HCT116 (cell line): Measurements from ENCODE around the gene CDH13. TPM values are rescaled to one million over a fixed set of nuclear protein-coding genes. Genes with fewer than 3 reads are reported as not detected.

Experiments
- ATAC-seq: fragments of 200-7000 bp; cut with Tn5 transposase; 2 replicates; pipeline ENCODE4 v1.9.1; 2020; ENCODE audit warnings: mild to moderate bottlenecking, moderate library complexity
- BruUV-seq: library from RNA; stranded (reverse); fragments of 400-500 nt; replicated peaks from 2 replicates; lab custom pipeline; 2021; lab: Mats Ljungman, UMichigan
- CTCF ChIA-PET: fragments of 300-600 bp; sonication (Branson Sonifier 250); formaldehyde crosslinking; loops from one replicate; lab custom pipeline; 2021; ENCODE audit warnings: antibody characterized with exemption; lab: Charles Lee
- POLR2A ChIA-PET: fragments of 300-600, 350-600 bp; sonication (Branson Sonifier 250); formaldehyde crosslinking; loops from one replicate; lab custom pipeline; 2021; ENCODE audit warnings: antibody characterized with exemption; lab: Charles Lee
- RAD21 ChIA-PET, 2 experiments: fragments of 300-600 bp; sonication (Branson Sonifier 250); formaldehyde crosslinking; loops; one replicate each; lab custom pipeline; 2023; ENCODE audit warnings: low total read pairs in 2 of 2; ENCODE audit not compliant: uncharacterized antibody in 2 of 2, unreplicated experiment in 2 of 2, low non-redundant PET in 1 of 2; lab: Charles Lee
- DNase-seq: peaks from one replicate; pipeline ENCODE4 v3.0.0-alpha.2; 2010; ENCODE audit warnings: low read depth, low spot score
- H2AFZ ChIP-seq: fragments of 200-600 bp; shearing (Covaris generic), sonication (generic); 2 replicates; pipeline ENCODE4 v1.6.1; 2017; ENCODE audit warnings: low read depth, mixed run types, mixed read lengths, antibody characterized with exemption, low read length; ENCODE audit not compliant: poor library complexity, severe bottlenecking
- H3K27ac ChIP-seq: 2 replicates; pipeline ENCODE4 v1.5.1; 2012; ENCODE audit warnings: low read depth, low read length
- H3K27me3 ChIP-seq: fragments of 200-600 bp; sonication (generic); 2 replicates; pipeline ENCODE4 v1.6.1; 2016; ENCODE audit warnings: mixed run types, low read length, mixed read lengths; ENCODE audit not compliant: insufficient read depth
- H3K36me3 ChIP-seq, 2 experiments: fragments of 200-500 bp in 1 of 2; fragments of 200-600 bp in 1 of 2; sonication (Bioruptor generic) in 1 of 2; sonication (generic) in 1 of 2; 2 replicates each; pipeline versions ENCODE4 v1.5.1 to v1.6.1; 2014 to 2016; ENCODE audit warnings: low read length in 2 of 2, inconsistent platforms in 1 of 2, mixed read lengths in 1 of 2, mixed run types in 1 of 2; ENCODE audit not compliant: insufficient read depth in 2 of 2, control insufficient read depth in 1 of 2
- H3K4me1 ChIP-seq, 2 experiments: fragments of 200-600 bp in 1 of 2; sonication (generic) in 1 of 2; 2 replicates each; pipeline versions ENCODE4 v1.5.1 to v1.6.1; 2012 to 2017; ENCODE audit warnings: low read length in 2 of 2, inconsistent platforms in 1 of 2, mild to moderate bottlenecking in 1 of 2, mixed read lengths in 1 of 2, mixed run types in 1 of 2, moderate library complexity in 1 of 2; ENCODE audit not compliant: insufficient read depth in 2 of 2, control insufficient read depth in 1 of 2
- H3K4me2 ChIP-seq: fragments of 200-600 bp; sonication (generic); 2 replicates; pipeline ENCODE4 v1.6.1; 2017; ENCODE audit warnings: mixed run types, low read length, mixed read lengths
- H3K4me3 ChIP-seq, 2 experiments: fragments of 200-600 bp in 1 of 2; sonication (generic) in 1 of 2; replicated peaks in 1 of 2; 2 replicates each; pipeline ENCODE4 v1.5.1; 2011 to 2016; ENCODE audit warnings: low read length in 2 of 2, control low read depth in 1 of 2, low read depth in 1 of 2, mild to moderate bottlenecking in 1 of 2, mixed read lengths in 1 of 2, mixed run types in 1 of 2
- H3K79me2 ChIP-seq: fragments of 200-600 bp; sonication (generic); 2 replicates; pipeline ENCODE4 v1.6.1; 2017; ENCODE audit warnings: mild to moderate bottlenecking, mixed run types, low read length, moderate library complexity, mixed read lengths; ENCODE audit not compliant: insufficient read depth
- H3K9ac ChIP-seq: fragments of 200-600 bp; sonication (generic); 2 replicates; pipeline ENCODE4 v1.6.1; 2016; ENCODE audit warnings: low read length, mixed read lengths
- H3K9me2 ChIP-seq: fragments of 200-600 bp; sonication (generic), shearing (Covaris generic); 2 replicates; pipeline ENCODE4 v1.6.1; 2017; ENCODE audit warnings: mixed run types, mild to moderate bottlenecking, moderate library complexity; ENCODE audit not compliant: insufficient read depth
- H3K9me3 ChIP-seq, 2 experiments: fragments of 200-500 bp in 1 of 2; fragments of 200-600 bp in 1 of 2; sonication (Bioruptor generic) in 1 of 2; sonication (generic) in 1 of 2; 2 replicates each; pipeline ENCODE4 v1.6.1; 2014 to 2017; ENCODE audit warnings: low read length in 2 of 2, mixed read lengths in 2 of 2, inconsistent platforms in 1 of 2, low read depth in 1 of 2, mild to moderate bottlenecking in 1 of 2, mixed run types in 1 of 2, moderate library complexity in 1 of 2; ENCODE audit not compliant: control insufficient read depth in 1 of 2, insufficient read depth in 1 of 2
- H4K20me1 ChIP-seq: fragments of 200-600 bp; sonication (generic), shearing (Covaris generic); 2 replicates; pipeline ENCODE4 v1.6.1; 2017; ENCODE audit warnings: mixed run types, mild to moderate bottlenecking, moderate library complexity; ENCODE audit not compliant: insufficient read depth
- CEBPB ChIP-seq: IDR thresholded peaks from 2 replicates; pipeline ENCODE4 v1.6.1; 2012; ENCODE audit warnings: low read depth
- EGR1 ChIP-seq: IDR thresholded peaks from 2 replicates; pipeline ENCODE4 v1.6.1; 2012; ENCODE audit warnings: low read depth
- EZH2 ChIP-seq: fragments of 200-600 bp; sonication (generic); IDR thresholded peaks from 2 replicates; pipeline ENCODE4 v1.6.1; 2017; ENCODE audit warnings: antibody characterized with exemption, mixed run types
- EZH2phosphoT487 ChIP-seq: fragments of 200-600 bp; IDR thresholded peaks from 2 replicates; pipeline ENCODE4 v1.6.1; 2018; ENCODE audit warnings: antibody characterized with exemption, borderline replicate concordance
- FOSL1 ChIP-seq: IDR thresholded peaks from 2 replicates; pipeline ENCODE4 v1.6.1; 2012; ENCODE audit warnings: low read depth
- JUND ChIP-seq: IDR thresholded peaks from 2 replicates; pipeline ENCODE4 v1.6.1; 2012
- POLR2AphosphoS5 ChIP-seq: IDR thresholded peaks from 2 replicates; pipeline ENCODE4 v1.6.1; 2011; ENCODE audit warnings: mild to moderate bottlenecking, low read depth, low read length, moderate library complexity
- RAD21 ChIP-seq: IDR thresholded peaks from 2 replicates; pipeline ENCODE4 v1.6.1; 2012; ENCODE audit warnings: low read depth, mild to moderate bottlenecking
- SP1 ChIP-seq: IDR thresholded peaks from 2 replicates; pipeline ENCODE4 v1.6.1; 2012; ENCODE audit warnings: low read depth
- TCF7L2 ChIP-seq: IDR thresholded peaks from 2 replicates; pipeline ENCODE4 v1.7.0; 2011; ENCODE audit warnings: borderline replicate concordance, inconsistent platforms; ENCODE audit not compliant: insufficient read depth, insufficient read length; ENCODE audit errors: extremely low read depth
- intact Hi-C: fragments of 100-400 bp; cut with micrococcal nuclease; formaldehyde crosslinking; loops from 2 replicates; pipeline ENCODE4 v1.10.0; 2022
- total RNA-seq: library from RNA; stranded (reverse); gene quantifications from one replicate; pipeline ENCODE4 v1.2.1, GENCODE V29; 2021; ENCODE audit not compliant: unreplicated experiment
- TF ChIP-seq, protein P1 (sequence below): IDR thresholded peaks from 2 replicates; pipeline ENCODE4 v1.6.1; 2012
- TF ChIP-seq, protein P2 (sequence below), 3 experiments: fragments of 200-600 bp in 1 of 3; sonication (generic) in 1 of 3; IDR thresholded peaks in 2 of 3; conservative IDR thresholded peaks in 1 of 3; 2 replicates each; pipeline ENCODE4 v1.5.1; 2012 to 2017; ENCODE audit warnings: low read depth in 2 of 3, low read length in 2 of 3, antibody characterized with exemption in 1 of 3, borderline replicate concordance in 1 of 3, control low read depth in 1 of 3, mild to moderate bottlenecking in 1 of 3, mixed read lengths in 1 of 3, mixed run types in 1 of 3, moderate library complexity in 1 of 3; ENCODE audit not compliant: insufficient read depth in 1 of 3
- TF ChIP-seq, protein P3 (sequence below): IDR thresholded peaks from 2 replicates; pipeline ENCODE4 v1.6.1; 2012

Gene CDH13
- total RNA-seq, 1 experiment from 2014 or later, result not detected

DNA sequence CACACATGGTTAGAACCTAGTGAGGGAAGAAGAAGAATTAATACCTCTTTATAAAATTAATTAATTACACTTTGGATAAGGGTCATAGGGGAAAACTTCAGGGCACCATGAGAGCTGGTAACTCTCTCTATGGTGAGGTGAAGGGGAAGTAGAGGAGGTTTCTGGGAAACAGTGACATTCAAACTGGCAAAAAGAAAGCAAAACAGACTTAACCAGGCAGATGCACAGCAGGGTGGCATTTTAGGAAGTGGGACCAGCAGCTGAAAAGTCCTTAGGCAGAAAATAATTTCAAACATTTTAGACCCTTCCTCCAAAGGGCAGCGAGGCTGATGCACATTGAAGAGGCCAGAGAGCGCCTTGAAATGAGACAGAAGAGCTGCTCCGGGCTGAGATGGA is 157.8 kb downstream of the CDH13 start:
- Histone ChIP-seq H3K27ac (no peak overlapping the region), H3K9ac (no peak overlapping the region), H3K4me1 (no peaks in the 10 kb centered on the region), H3K9me3 (no peaks in the 10 kb centered on the region; a peak in 1 of 4 replicates), H2AFZ (no peak overlapping the region), H4K20me1 (no peaks in the 10 kb centered on the region), H3K4me2 (no peak overlapping the region), H3K4me3 (no peak overlapping the region), H3K79me2 (no peaks in the 10 kb centered on the region), H3K9me2 (no peaks in the 10 kb centered on the region), H3K27me3 (0 out of 2 replicates have a peak, but pooled peaks cover 8% of the 10 kb centered on the region), H3K36me3 (no peaks in the 10 kb centered on the region)
- ChIA-PET CTCF (no interaction called here), RAD21 (no interaction called here), POLR2A (no interaction called here)
- intact Hi-C loops, result no loop called here
- no TSS peak for BruUV-seq
- ATAC-seq, result no peak
- TF ChIP-seq, protein P1, sequence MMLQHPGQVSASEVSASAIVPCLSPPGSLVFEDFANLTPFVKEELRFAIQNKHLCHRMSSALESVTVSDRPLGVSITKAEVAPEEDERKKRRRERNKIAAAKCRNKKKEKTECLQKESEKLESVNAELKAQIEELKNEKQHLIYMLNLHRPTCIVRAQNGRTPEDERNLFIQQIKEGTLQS, result no peak
- TF ChIP-seq, protein P2, sequence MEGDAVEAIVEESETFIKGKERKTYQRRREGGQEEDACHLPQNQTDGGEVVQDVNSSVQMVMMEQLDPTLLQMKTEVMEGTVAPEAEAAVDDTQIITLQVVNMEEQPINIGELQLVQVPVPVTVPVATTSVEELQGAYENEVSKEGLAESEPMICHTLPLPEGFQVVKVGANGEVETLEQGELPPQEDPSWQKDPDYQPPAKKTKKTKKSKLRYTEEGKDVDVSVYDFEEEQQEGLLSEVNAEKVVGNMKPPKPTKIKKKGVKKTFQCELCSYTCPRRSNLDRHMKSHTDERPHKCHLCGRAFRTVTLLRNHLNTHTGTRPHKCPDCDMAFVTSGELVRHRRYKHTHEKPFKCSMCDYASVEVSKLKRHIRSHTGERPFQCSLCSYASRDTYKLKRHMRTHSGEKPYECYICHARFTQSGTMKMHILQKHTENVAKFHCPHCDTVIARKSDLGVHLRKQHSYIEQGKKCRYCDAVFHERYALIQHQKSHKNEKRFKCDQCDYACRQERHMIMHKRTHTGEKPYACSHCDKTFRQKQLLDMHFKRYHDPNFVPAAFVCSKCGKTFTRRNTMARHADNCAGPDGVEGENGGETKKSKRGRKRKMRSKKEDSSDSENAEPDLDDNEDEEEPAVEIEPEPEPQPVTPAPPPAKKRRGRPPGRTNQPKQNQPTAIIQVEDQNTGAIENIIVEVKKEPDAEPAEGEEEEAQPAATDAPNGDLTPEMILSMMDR (IDR thresholded peaks at IDR 0.05 in 2 of 3, conservative IDR thresholded peaks at IDR 0.05 in 1 of 3; ENCODE audit: borderline replicate concordance in 1 of 3, insufficient read depth in 1 of 3, low read depth in 2 of 3, low read length in 2 of 3), result 0 out of 6 replicates have a peak, but pooled peaks of 1 of the 3 experiments have one; percentile 0
- DNase-seq, result no peak

DNA sequence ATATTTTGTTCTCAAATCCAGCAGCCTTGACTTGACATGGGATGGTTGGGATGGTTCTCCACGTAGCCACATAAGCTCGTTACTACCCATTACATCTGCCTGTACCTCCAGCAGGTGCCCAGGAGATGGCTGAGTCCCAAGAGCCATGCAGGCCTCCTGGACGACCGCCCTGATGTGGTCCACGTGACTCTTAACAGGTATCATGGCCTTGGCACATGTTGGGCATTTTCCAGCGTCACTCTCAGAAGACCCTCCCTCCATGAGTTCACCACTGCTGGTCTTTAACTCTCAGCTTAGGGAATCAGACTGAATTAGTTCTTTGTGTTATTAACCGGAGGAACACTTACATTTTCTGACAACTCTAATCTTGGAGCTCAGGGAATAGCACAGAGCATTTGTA is 161.5 kb downstream of the CDH13 start:
- H3K36me3 ChIP-seq, result no peaks in the 10 kb centered on the region
- intact Hi-C loops, result no loop called here
- DNase-seq (no peak), ATAC-seq (no peak)
- no peaks in the 10 kb centered on the region for H4K20me1 ChIP-seq
- CTCF ChIA-PET, result no interaction called here
- RAD21 ChIA-PET, result no interaction called here
- H3K79me2 ChIP-seq, result no peaks in the 10 kb centered on the region
- H2AFZ ChIP-seq, result no peak overlapping the region
- H3K9ac ChIP-seq, result no peak overlapping the region
- POLR2A ChIA-PET, result no interaction called here
- no peaks in the 10 kb centered on the region; a peak in 1 of 4 replicates for H3K9me3 ChIP-seq
- H3K27ac ChIP-seq, result no peak overlapping the region
- H3K4me1 ChIP-seq, result no peaks in the 10 kb centered on the region
- BruUV-seq, result no TSS peak
- H3K9me2 ChIP-seq, result no peaks in the 10 kb centered on the region
- H3K27me3 ChIP-seq, result no peaks in the 10 kb centered on the region
- H3K4me2 ChIP-seq, result no peak overlapping the region
- no peak overlapping the region for H3K4me3 ChIP-seq
- TF ChIP-seq EGR1 (no peak), EZH2 (no peak), EZH2phosphoT487 (no peak), FOSL1 (no peak), SP1 (no peak), POLR2AphosphoS5 (no peak), JUND (no peak), RAD21 (no peak), TCF7L2 (no peak), CEBPB (no peak)
- TF ChIP-seq, protein P2 (IDR thresholded peaks at IDR 0.05 in 2 of 3, conservative IDR thresholded peaks at IDR 0.05 in 1 of 3; ENCODE audit: borderline replicate concordance in 1 of 3, insufficient read depth in 1 of 3, low read depth in 2 of 3, low read length in 2 of 3), result no peak
- TF ChIP-seq, protein P3, sequence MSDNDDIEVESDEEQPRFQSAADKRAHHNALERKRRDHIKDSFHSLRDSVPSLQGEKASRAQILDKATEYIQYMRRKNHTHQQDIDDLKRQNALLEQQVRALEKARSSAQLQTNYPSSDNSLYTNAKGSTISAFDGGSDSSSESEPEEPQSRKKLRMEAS, result no peak
- TF ChIP-seq, protein P1, result no peak
